SK-N-SH treated with all-trans-retinoic acid at 6 μM for 48 hours (cell line): ENCODE results near the gene ELOVL7.

Source experiments
- CSDC2 ChIP-seq: fragments of 250-450 bp; sonication (Bioruptor Pico); IDR thresholded peaks from 2 replicates; pipeline ENCODE4 v1.5.0; 2020; ENCODE audit warnings: mild to moderate bottlenecking, moderate library complexity
- PATZ1 ChIP-seq: fragments of 250-450 bp; sonication (Bioruptor Pico); IDR thresholded peaks from 2 replicates; pipeline ENCODE4 v1.8.0; 2020; ENCODE audit warnings: mild to moderate bottlenecking, moderate library complexity, borderline replicate concordance
- TCF4 ChIP-seq: fragments of 250-450 bp; sonication (Bioruptor Pico); IDR thresholded peaks from 2 replicates; pipeline ENCODE4 v1.8.0; 2021; ENCODE audit warnings: mild to moderate bottlenecking, moderate library complexity, borderline replicate concordance
- ZNF565 ChIP-seq: fragments of 450-650 bp; formaldehyde crosslinking; conservative IDR thresholded peaks from 2 replicates; pipeline ENCODE4 v1.5.0; 2020; ENCODE audit warnings: low read depth, mild to moderate bottlenecking, moderate library complexity

GRCh38 chr5:60856066-60856465 is 12.0 kb upstream of the ELOVL7 start:
- TF ChIP-seq TCF4 (CRISPR knock-in tag) (no peak), PATZ1 (CRISPR knock-in tag) (no peak), ZNF565 (CRISPR knock-in tag) (no peak), CSDC2 (CRISPR knock-in tag) (no peak)
